Stomach (tissue), 9 donors: ENCODE results near the gene HPGD. TPM values are rescaled to one million over a fixed set of nuclear protein-coding genes. Genes with fewer than 3 reads are reported as not detected.

ENCODE experiments used
- DNase-seq, 2 donors: peaks; one replicate each; pipeline versions ENCODE4 v3.0.0 to v3.0.0-alpha.2; 2013 to 2019
- H3K27ac ChIP-seq, 5 donors: fragments of 200-600 bp in 4 of 5; sonication (generic) in 4 of 5; one replicate each; pipeline ENCODE4 v1.5.1; 2013 to 2019; ENCODE audit warnings: mild to moderate bottlenecking in 1 of 5, moderate library complexity in 1 of 5
- H3K27me3 ChIP-seq, 3 donors: fragments of 200-600 bp; sonication (generic); one replicate each; pipeline ENCODE4 v1.5.1; 2017 to 2019; ENCODE audit warnings: mixed run types in 1 of 3
- H3K36me3 ChIP-seq, 4 donors: fragments of 200-600 bp; sonication (generic); 1 replicate in 3 of 4; 2 replicates in 1 of 4; pipeline ENCODE4 v1.5.1; 2016 to 2019
- H3K4me1 ChIP-seq, 4 donors: fragments of 200-600 bp; sonication (generic); one replicate each; pipeline ENCODE4 v1.5.1; 2016 to 2019
- H3K4me3 ChIP-seq, 4 donors: fragments of 200-600 bp; sonication (generic) in 3 of 4; one replicate each; pipeline ENCODE4 v1.5.1; 2016 to 2019; ENCODE audit warnings: mild to moderate bottlenecking in 1 of 4
- H3K9me3 ChIP-seq, 4 donors: fragments of 200-600 bp; sonication (generic); one replicate each; pipeline ENCODE4 v1.5.1; 2016 to 2019
- EP300 ChIP-seq: sonication (generic); formaldehyde crosslinking; IDR thresholded peaks from one replicate; pipeline ENCODE4 v1.6.1; 2017; ENCODE audit warnings: antibody characterized with exemption
- POLR2A ChIP-seq, 4 donors: fragments of 450-650 bp; IDR thresholded peaks; one replicate each; pipeline ENCODE4 v1.6.1; 2016; ENCODE audit warnings: antibody characterized with exemption in 4 of 4, control low read depth in 2 of 4, mild to moderate bottlenecking in 1 of 4, moderate library complexity in 1 of 4
- POLR2AphosphoS5 ChIP-seq, 3 donors: sonication (generic); formaldehyde crosslinking; IDR thresholded peaks; one replicate each; pipeline ENCODE4 v1.6.1; 2016; ENCODE audit warnings: antibody characterized with exemption in 3 of 3
- WGBS, 5 donors: extraction: QIAGEN DNeasy Blood & Tissue Kit in 3 of 5; methylation state at CpG; one replicate each; pipeline versions ENCODE4 v1.1.5 to v1.1.7; 2013 to 2018; 5-methylcytosine and 5-hydroxymethylcytosine counted together
- intact Hi-C: fragments of 100-400 bp; cut with DNase I; formaldehyde crosslinking; loops from one replicate; pipeline ENCODE4 v1.15.1; 2023; ENCODE audit warnings: low total_unique reads
- polyA plus RNA-seq, 3 donors: library from polyadenylated mRNA; stranded (reverse); fragments of 200-250 nt; gene quantifications; one replicate each; pipeline ENCODE4 v1.2.3, GENCODE V29; 2013
- total RNA-seq, 5 donors: library from RNA; depleted of rRNA; stranded (reverse); fragments of >200 nt; gene quantifications; one replicate each; pipeline versions ENCODE4 v1.1.0 to v1.2.3, GENCODE V29; 2014 to 2016
- TF ChIP-seq, protein P1 (sequence below), 7 experiments: fragments of 450-650 bp in 4 of 7; fragments of 200-600 bp in 3 of 7; sonication (generic) in 3 of 7; IDR thresholded peaks; one replicate each; pipeline ENCODE4 v1.5.1; 2016 to 2019; ENCODE audit warnings: antibody characterized with exemption in 7 of 7, control low read depth in 2 of 7, mild to moderate bottlenecking in 1 of 7
- donor health status: healthy with polysubstance abuse.
- donor health status: Bipolar disorder and iron deficiency.
- donor health status: healthy.

The HPGD gene
- total and polyA plus RNA-seq, 8 donors: 13.6 to 492 (median 51.0) TPM

DNA sequence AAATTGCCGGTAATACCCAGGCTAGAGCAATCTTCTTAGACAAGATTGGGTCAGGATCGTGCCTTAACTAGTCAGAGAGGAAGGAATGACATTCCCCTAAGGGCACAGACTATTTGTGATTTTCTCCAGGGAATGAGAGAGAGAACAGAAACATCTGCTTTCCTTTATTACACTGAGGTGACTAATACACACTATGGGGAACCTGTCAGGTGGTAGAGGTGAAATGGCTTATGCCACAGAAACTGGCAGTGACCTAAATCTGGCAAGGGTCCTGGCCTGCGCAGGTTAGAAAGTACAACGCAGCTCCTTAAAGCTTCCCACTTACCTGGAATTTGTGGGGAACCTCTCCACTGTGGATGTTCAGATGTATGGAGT lies 16.6 kb upstream of the HPGD start:
- no peak for DNase-seq
- no peaks in the 10 kb centered on the region for H3K27me3 ChIP-seq
- no peaks in the 10 kb centered on the region for H3K36me3 ChIP-seq
- no peaks in the 10 kb centered on the region for H3K9me3 ChIP-seq
- no peak overlapping the region for H3K27ac ChIP-seq
- H3K4me1 ChIP-seq: no peaks in the 10 kb centered on the region
- intact Hi-C loops: no loop called here
- WGBS, 5 donors: 90 to 99% (median 93%) methylated on average over 4 of the region's 4 CpGs
- H3K4me3 ChIP-seq: no peak overlapping the region
- TF ChIP-seq EP300: no peak
- no peak for TF ChIP-seq POLR2AphosphoS5 (IDR thresholded peaks at IDR 0.05)
- TF ChIP-seq POLR2A (IDR thresholded peaks at IDR 0.05): no peak
- TF ChIP-seq, protein P1, sequence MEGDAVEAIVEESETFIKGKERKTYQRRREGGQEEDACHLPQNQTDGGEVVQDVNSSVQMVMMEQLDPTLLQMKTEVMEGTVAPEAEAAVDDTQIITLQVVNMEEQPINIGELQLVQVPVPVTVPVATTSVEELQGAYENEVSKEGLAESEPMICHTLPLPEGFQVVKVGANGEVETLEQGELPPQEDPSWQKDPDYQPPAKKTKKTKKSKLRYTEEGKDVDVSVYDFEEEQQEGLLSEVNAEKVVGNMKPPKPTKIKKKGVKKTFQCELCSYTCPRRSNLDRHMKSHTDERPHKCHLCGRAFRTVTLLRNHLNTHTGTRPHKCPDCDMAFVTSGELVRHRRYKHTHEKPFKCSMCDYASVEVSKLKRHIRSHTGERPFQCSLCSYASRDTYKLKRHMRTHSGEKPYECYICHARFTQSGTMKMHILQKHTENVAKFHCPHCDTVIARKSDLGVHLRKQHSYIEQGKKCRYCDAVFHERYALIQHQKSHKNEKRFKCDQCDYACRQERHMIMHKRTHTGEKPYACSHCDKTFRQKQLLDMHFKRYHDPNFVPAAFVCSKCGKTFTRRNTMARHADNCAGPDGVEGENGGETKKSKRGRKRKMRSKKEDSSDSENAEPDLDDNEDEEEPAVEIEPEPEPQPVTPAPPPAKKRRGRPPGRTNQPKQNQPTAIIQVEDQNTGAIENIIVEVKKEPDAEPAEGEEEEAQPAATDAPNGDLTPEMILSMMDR (IDR thresholded peaks at IDR 0.05): no peak

DNA sequence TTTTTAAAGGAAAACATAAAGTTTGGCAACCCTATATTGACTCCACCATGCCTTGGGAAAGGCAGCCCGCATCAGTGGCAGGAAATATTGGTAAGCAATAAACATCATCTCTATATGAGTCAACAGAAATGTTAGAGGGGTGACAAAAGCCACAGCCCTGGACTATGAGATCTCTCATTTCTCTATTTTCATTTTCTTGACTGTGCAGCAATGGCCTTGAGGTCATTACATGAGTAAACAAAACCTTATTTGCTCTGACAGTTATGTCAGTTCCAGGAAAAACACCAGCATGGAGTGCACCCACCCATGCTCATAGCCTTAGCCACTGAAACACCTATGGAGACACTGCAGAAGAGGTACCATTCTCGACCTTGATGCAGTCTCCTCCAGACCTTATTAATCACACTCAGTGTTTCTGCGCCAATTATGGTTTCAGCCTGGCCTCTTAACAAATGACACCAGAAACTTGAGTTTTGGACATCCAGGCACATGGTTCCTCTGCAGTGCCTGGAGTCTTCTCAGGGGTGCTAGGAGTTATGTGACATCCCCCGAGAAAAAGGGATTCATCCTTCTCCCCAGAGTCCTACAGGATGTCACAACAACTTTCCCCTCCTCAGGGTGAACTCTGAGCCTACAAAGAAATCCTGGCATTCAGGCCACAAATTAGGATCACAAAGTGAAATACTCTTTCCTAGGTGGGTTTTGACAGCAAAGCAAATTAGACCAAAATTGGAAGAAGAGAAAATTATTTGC lies 16.0 kb upstream of the HPGD start:
- Histone ChIP-seq H3K27me3 (no peaks in the 10 kb centered on the region), H3K4me3 (no peak overlapping the region), H3K27ac (no peak overlapping the region), H3K4me1 (no peaks in the 10 kb centered on the region), H3K36me3 (no peaks in the 10 kb centered on the region), H3K9me3 (no peaks in the 10 kb centered on the region)
- no peak for DNase-seq
- intact Hi-C loops: no loop called here
- no peak for TF ChIP-seq EP300
- TF ChIP-seq, protein P1 (IDR thresholded peaks at IDR 0.05): no peak
- no peak for TF ChIP-seq POLR2AphosphoS5 (IDR thresholded peaks at IDR 0.05)
- no peak for TF ChIP-seq POLR2A (IDR thresholded peaks at IDR 0.05)
- WGBS, 5 donors: 70 to 89% (median 84%) methylated on average over 4 of the region's 4 CpGs

DNA sequence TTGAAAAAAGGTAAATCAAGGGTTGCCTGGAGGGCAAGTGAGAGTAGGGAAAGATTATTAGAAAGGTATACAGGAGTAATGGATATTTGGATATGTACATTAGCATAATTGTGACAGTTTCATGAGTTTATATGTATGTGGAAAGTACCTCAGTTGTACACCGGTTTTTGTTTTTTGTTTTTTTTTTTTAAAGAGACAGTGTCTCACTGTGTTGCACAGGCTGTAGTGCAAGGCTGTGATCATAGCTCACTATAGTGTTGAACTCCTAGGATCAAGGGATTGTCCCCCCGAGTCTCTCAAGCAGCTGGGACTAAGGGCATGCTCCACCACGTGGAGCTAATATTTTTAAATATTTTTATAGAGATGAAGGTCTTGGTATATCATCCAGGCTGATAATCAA lies 15.3 kb upstream of the HPGD start:
- no peak for DNase-seq
- no peaks in the 10 kb centered on the region for H3K36me3 ChIP-seq
- TF ChIP-seq POLR2A (IDR thresholded peaks at IDR 0.05) (no peak), EP300 (no peak), POLR2AphosphoS5 (IDR thresholded peaks at IDR 0.05) (no peak)
- TF ChIP-seq, protein P1 (IDR thresholded peaks at IDR 0.05): no peak
- intact Hi-C loops: no loop called here
- no peaks in the 10 kb centered on the region for H3K27me3 ChIP-seq
- H3K4me3 ChIP-seq: no peak overlapping the region
- no peak overlapping the region for H3K27ac ChIP-seq
- H3K9me3 ChIP-seq: no peaks in the 10 kb centered on the region
- H3K4me1 ChIP-seq: no peaks in the 10 kb centered on the region
- 62 to 75% (median 72%) methylated on average over 3 of the region's 3 CpGs for WGBS, 5 donors

DNA sequence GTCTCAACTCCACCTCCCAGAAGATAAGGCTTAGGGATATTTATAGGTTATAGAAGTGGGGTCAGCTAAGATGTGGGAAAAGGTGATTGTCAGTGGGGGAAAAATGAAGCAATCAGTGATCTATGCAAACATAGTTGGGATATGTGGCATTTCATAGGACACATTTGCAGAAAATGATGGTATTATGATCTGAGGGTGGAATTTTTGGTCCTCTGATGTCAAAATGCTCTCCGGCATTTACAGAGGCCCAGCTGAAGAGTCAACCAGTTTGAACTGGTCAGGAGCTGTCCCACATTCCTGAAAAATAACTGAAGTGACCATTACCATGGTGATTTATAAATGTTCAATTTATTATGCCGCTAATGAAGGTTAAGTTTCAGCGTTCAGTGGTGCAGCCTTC lies 12.2 kb upstream of the HPGD start:
- H3K36me3 ChIP-seq: no peaks in the 10 kb centered on the region
- peaks cover 0 to 8% (median 0%) of the 10 kb centered on the region in 4 donors for H3K4me1 ChIP-seq
- no peak for TF ChIP-seq EP300
- no peak for TF ChIP-seq POLR2A (IDR thresholded peaks at IDR 0.05)
- TF ChIP-seq POLR2AphosphoS5 (IDR thresholded peaks at IDR 0.05): no peak
- TF ChIP-seq, protein P1 (IDR thresholded peaks at IDR 0.05): no peak
- H3K9me3 ChIP-seq: no peaks in the 10 kb centered on the region
- 86 to 94% (median 92%) methylated on average over 3 of the region's 3 CpGs for WGBS, 5 donors
- intact Hi-C loops: no loop called here
- H3K27me3 ChIP-seq: no peaks in the 10 kb centered on the region
- DNase-seq: no peak
- H3K4me3 ChIP-seq: no peak overlapping the region
- H3K27ac ChIP-seq: no peak overlapping the region
